HG03095 (cell line): ENCODE measurements around the gene PAM16.
"Not testable (repeated sequence)": the region's sequence is repeated elsewhere in the genome, so short reads cannot be mapped to it uniquely, and the experiment has no call there.

Experiments
- ATAC-seq: cut with Tn5 transposase; IDR thresholded peaks from one replicate; pipeline ENCODE4 v1.9.1; 2021; ENCODE audit warnings: moderate library complexity; ENCODE audit not compliant: unreplicated experiment

The PAM16 gene

DNA sequence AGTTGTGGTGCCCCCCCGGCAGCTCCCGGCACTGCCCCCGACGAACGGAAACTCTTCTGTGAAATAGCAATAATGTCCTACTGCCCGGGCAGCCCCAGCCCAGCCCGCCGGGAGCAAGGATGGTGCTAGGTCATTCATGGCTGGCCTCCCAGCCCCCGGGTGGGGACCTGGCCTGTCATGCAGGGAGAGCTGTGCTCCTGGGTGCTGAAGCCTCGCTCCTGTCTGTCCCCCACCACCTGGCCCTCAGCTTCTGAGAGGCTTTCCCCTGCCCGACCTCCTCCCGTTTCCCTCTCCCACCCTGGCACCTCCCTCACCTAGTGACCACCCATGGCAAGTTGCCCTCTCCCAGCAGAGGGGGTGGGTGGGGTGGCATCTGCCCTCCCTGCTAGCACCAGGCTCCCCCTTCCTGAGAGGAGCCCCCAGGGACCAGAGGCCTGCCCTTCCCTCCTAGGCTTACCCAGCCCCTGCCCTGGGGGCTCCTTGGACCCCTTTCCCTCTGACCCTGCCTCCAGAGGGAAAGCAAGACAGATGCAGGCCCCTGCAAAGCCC is 13.5 kb downstream of the PAM16 start:
- ATAC-seq: no peak

DNA sequence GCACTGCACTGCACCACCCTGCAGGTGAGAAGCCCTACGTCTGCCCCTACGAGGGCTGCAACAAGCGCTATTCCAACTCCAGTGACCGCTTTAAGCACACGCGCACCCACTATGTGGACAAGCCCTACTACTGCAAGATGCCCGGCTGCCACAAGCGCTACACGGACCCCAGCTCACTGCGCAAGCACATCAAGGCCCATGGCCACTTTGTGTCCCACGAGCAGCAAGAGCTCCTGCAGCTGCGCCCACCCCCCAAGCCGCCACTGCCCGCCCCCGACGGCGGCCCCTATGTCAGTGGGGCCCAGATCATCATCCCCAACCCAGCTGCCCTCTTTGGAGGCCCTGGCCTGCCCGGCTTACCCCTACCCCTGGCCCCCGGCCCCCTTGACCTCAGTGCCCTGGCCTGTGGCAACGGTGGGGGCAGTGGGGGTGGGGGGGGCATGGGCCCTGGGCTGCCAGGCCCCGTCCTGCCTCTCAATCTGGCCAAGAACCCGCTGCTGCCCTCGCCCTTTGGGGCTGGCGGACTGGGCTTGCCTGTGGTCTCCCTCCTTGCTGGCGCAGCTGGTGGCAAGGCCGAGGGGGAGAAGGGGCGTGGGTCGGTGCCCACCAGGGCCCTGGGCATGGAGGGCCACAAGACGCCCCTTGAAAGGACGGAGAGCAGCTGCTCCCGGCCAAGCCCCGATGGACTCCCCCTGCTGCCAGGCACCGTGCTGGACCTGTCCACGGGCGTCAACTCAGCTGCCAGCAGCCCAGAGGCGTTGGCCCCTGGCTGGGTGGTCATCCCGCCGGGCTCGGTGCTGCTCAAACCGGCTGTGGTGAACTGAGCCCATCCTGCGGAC is 14.2 kb downstream of the PAM16 start:
- no peak for ATAC-seq

DNA sequence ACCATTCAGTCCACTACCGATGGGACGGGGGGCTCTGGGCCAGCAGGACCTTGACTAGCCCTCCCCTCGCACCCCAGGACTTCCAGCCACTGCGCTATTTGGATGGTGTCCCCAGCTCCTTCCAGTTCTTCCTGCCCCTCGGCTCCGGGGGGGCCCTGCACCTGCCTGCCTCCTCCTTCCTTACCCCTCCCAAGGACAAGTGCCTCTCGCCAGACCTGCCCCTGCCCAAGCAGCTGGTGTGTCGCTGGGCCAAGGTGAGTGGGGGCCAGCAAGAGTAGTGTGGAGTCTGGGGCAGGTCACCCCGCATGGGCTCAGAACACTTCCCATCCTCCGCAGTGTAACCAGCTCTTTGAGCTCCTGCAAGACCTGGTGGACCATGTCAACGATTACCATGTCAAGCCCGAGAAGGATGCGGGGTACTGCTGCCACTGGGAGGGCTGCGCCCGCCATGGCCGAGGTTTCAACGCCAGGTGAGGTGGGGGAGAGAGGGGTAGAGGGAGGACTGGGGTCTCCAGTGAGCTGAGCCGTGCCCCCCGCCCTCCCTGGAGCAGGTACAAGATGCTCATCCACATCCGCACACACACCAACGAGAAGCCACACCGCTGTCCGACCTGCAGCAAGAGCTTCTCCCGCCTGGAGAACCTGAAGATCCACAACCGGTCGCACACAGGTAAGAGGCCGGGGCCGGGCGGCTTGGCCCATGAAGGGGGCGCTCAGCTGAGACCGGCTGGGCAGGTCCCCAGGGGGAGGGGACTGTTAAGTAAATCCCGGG is 16.2 kb downstream of the PAM16 start:
- no peak for ATAC-seq

DNA sequence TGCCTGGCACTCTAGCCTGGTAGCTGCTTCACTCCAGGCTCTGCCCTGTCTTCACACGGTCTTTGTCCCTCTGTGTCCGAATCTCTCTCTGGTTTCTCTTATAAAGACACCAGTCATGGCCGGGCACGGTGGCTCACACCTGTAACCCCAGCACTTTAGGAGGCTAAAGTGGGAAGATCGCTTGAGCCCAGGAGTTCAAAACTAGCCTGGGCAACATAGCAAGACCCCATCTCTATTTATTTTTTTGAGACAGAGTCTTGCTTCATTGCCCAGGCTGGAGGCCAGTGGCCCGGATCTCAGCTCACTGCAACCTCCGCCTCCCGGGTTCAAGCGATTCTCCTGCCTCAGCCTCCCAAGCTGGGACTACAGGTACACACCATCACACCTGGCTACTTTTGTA is 17.4 kb downstream of the PAM16 start:
- ATAC-seq: not testable (repeated sequence)

DNA sequence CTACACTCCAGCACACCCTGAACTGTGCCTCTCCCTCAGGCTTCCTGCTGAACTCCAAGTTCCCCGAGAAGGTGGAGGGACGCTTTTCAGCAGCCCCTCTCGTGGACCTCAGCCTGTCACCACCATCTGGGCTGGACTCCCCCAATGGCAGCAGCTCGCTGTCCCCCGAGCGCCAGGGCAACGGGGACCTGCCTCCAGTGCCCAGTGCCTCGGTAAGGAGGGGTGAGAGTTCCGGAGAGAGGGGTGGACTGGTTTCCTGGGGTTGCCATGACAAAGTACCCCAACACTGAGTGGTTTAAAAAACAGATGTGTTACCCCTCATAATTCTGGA is 17.8 kb downstream of the PAM16 start:
- ATAC-seq: no peak

DNA sequence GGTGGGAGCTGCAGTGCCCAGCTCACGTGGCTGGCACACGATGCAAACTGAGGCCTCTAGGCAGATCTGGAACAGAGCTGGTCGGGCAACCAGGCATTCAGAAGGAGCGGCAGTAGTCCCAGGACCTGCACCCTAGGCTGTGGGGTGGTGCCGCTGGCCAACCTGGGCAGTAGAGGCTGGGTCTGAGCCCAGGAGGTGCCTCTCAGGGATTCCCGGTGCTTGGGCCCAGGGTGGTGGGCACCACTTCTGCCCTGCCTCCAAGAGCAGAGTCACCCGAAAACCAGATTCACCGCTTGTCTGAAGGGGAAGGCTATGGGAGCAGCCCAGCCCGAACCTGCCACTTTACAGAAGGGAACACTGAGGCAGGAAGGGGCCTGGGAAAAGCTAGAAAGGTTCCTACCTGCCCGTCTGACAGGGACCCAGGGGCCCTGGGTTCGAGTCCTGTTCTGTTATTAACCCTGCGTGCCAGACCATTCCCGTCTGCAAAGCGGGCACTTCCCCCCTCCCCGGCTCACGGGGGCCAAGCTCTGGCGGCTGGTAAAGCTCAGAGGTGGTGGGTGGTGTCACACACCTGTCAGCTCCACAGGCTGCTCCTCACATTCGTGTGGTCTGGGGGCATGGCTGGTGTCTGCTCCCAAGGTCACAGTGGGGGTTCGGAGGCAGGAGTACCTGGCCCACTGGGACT is 18.4 kb downstream of the PAM16 start:
- ATAC-seq: no peak

DNA sequence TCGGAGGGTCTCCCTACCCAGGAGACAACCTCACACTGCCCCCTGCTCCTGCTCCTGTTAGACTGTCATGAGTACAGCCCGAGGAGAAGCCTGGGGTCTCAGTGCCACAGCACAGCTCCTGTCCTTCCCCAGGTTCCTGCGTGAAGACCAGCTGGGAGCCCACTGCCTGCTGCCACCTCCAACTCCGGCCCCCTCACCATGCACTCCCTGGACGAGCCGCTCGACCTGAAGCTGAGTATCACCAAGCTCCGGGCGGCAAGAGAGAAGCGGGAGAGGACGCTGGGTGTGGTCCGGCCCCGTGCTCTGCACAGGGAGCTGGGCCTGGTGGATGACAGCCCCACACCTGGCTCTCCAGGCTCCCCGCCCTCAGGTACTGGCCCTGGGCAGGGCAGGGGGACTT is 19.0 kb downstream of the PAM16 start:
- no peak for ATAC-seq

DNA sequence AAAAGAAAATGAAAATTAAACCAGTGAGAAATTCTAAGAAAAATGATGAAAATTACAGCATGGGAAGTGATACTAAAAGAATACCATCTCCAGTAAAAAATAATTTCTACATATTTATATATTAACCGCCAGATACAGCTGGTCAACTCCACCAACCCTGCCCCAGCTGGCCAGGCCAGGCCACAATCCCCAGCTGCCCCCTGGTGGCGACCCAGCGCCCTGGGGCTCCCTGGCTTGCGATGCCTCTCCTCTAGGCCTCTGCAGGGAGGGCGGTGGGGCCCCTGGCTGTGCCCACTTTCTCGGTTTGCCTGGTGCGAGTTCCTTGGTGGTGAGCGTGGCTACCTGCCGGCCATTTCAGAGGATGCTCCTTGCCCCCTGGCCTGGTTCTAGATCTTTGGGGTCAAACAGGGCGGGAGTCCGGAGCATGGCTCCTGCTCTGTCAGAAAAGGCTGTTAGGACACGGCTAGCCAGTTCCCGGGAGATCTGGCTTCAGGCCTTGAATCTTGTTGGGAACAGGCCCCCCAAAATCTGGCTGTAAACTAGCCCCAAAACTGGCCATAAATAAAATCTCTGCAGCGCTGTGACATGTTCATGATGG is 20.7 kb downstream of the PAM16 start:
- ATAC-seq: no peak

DNA sequence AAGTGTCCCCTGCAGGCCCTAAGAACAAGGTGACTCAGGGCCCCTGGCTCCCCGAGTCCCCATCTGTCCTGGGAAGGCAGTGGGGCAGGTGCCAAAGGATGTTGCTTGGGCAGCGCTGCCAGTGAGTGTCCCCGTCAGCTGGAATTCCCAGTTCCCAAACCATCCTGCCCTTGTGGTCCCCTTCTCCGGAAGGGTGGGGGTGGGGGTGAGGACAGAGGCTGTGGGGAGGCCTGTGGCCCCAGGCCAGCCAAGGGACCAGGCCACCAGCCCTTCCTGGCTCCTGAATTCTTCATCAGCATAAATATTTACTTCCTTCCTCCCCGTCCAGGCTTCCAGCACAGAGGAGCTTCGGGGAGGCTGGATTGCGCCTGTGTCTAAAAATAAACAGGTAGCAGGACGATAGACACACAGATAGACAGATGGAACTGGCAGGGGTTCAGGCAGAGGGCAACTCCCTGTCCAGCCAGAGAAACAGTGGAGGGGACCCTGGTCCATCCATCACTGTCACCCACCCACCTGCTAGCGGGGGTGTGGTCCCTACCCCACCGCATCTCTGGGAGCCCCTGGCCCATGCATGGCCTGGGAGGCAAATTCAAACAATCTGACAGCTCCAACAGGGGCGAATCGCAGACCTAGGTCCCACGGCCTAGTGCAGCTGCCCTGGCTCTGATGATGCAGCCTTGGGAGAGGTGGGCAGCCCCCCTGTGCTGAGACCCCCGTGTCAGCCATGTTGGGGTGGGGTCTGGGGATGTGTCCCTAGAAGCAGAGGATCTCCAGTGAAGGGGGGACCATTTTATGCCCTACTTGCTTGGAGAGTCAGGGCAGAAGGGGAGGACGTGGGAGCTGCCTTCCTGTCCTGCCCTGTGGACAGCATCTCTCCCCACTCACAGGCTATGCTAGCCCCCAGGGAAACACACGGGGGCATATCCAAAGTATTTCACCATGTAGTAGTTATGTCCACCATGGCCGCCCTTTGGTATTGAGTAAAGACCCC is 22.0 kb downstream of the PAM16 start:
- no peak for ATAC-seq

DNA sequence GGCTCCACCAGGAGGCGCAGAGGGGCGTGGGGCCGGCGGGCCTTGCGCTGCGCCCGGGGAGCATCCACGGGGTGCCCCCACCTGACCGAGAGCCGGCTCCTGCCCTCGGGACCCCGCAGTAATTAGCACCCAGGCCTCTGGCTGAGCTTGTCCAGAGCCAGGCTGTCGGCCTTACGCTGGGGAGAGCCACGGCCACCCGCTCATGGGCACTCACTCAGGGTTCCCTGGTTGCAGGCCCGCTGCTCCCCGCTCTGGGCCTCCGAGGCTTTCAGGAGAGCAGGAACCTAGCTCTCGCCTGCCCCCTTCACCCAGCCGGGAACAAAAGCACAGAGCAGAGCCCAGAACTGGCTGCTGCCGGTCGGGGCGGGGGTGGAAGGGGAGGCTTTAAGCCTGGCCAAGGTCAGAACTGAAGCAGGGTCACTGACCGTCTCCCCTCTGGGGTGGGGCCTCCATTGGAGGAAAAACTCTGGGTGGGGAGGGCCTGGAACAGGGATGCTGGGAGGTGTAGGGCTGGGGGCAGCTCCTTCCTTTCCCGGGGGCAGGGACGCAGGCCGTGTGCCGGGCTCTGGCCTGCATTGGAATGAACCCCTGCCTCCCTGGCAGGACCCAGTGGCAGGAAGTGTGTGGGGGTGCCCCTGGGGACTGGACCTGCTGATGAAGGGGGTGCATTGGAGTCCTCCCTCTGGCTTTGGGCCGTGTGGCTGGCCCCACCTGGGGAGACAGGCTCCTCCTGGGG is 22.9 kb downstream of the PAM16 start:
- ATAC-seq: no peak

DNA sequence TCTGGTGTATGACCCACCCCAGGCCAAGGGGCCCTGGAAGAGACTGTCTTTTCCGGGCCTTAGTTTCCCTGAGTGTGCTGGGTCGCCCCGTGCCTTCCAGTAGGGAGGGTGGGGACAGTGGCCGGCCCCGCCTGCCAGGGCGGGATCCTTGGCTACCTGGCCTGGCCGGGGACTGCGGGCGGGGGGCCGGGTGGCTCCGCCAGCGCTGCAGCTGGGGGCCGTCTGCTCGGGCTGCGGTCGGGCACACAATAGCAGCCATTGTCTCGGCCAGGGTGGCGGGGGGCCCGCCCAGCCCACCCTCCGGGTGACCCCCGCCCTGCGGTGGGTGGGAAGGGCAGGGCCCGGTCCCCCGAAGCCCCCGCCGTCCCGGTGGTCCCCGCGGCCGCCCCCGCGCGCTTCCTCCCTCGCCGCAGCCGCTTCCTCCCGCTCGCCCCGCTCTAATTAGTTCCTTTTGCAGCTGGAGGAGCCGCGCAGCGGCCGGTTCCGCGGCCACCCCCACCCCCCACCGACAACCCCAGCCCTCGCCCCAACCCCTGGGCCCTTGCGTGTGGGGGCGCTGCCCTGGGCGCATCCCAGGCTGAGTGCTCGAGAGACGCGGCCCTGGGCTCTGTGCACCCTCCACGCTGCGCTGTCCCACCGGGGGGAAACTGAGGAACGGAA is 23.6 kb downstream of the PAM16 start:
- no peak for ATAC-seq

DNA sequence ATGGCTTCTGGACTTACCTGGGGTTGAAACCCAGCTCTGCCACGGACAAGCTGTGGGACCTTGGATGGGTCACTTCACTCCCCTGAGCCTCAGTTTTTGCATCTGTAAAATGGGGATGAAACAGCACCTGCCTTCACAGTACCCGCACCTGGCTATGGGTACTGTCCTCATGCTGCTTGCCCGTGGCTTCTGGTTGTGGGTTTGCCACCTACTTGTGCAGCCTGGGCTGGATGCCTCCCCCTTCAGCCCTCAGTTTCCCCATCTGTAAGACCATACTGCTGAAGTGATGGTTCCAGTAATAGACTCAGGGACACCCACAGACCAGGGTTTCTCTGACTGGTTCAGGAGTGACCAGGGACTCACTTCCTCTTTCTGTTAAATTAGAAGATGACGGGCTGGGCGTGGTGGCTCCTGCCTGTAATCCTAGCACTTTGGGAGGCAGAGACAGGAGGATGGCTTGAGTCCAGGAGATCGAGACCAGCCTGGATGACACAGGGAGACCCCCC is 25.8 kb downstream of the PAM16 start:
- no peak for ATAC-seq

DNA sequence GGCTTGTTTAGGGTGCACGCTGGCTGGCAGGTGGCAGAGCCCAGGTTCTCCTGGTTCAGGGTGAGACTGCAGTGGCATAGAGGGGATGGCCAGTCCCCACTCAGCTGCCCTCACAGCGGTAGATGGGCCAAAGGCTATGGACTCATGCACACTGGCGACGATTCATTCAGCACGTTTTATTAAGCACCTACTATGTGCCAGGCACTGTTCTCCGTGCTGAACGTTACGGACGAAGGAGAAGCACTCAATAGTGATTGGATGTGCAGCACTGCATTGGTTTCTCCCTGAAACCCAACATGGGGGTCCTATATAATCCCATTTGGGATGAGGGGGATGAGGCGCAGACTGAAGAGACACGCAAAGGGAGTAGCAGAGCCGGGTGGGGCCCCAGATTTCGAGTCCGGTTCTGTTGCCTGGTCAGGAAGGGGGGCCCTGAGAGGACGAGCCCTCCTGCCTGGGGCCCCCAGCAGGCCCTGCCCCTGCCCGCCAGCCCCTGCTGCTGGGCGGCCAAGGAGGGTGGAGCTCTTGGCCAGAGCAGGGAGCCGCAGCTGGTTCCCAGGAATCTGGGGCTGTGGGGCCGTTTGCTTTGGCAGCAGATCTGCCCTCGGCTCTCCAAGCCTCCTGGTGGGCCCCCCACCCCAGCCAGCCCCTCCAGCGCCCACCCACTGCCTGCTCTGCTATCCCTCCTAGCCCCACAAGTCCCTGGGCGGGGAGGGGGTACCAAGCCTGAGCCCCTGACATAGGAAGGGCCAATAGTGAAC is 26.4 kb downstream of the PAM16 start:
- ATAC-seq: no peak

DNA sequence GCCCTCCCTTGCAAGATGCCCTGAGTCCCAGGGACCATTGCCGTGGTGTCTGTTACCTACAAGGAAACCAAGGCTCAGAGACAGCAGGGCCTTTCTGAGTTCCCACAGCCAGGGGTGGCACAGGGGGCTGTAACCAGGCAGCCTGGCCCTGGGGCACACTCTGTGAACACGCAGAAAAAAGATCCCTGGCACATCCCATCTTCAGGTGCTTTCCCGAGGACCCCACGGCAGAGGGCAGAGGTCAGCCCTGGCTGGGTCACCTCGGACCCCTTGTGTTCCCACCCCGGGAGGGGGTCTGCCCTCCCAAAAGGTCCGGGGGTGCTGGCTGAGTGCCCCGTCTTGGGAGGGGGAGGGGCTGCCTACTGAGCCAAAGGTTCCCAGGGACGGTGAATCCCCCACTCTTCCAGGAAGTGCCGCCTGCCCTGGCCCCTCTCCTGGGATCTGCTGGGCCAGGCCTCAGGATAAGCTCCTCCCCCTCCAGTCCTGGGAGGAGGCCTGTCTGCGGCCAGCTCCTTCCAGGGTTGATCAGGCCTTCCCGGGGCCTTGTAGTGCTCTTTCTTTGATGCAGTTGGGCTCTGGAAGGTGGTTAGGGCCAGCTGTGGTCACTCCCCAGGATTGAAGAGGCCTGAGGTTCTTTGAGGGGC is 27.2 kb downstream of the PAM16 start:
- no peak for ATAC-seq

DNA sequence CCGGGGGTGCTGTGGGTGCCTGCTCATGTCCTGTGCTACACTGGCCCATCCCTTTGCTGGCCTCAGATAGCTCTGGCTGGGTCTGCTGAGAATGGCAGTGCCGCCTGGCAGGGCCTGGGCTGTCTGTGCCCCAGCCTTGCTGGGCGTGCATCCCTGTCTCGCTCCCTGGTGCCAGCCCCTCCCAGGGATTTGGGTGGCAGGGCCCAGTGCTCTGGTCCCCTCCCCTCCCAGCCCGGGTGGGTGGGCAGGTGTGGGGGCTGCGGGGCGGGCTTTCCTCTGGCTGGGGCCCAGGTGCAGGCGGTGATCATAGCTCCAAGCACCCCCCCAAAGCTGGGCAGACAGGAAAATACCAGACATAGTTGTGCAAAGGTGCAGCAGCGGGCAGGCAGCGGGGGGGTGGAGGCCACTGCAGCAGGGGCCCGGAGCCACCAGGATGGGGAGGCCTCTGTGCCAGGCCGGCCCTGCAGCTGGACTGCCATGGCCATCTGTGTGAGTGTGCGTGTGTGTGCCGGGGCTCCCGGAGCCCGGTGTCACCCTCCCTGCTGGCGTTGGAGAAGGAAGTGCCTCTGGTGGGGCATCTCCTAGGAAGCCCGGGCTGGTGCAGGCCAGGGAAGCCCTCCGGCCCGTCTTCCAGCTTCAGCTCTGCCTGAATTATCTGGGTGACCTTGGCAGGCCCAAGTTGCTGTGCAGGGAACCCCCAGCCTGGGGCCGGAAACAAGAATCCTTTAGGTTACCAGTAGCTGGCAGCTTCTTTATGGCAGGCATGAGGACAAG is 27.9 kb downstream of the PAM16 start:
- ATAC-seq: no peak
